GM19395 (cell line): ENCODE results near the gene FAM170B.
A peak's percentile ranks its signal among the peaks of the same experiment; 100 is the strongest.

ENCODE experiments used
- ATAC-seq: cut with Tn5 transposase; IDR thresholded peaks from one replicate; pipeline ENCODE4 v1.9.1; 2021; ENCODE audit warnings: mild to moderate bottlenecking, moderate library complexity; ENCODE audit not compliant: unreplicated experiment

FAM170B gene

GRCh38 chr10:49170632-49171325, 37.0 kb upstream of the FAM170B start:
- ATAC-seq, result no peak

GRCh38 chr10:49169776-49170175, 36.0 kb upstream of the FAM170B start:
- ATAC-seq, result no peak

GRCh38 chr10:49168831-49169500, 35.1 kb upstream of the FAM170B start:
- ATAC-seq, result no peak

- ATAC-seq, result no peak
Observed at GRCh38 chr10:49168171-49168540, 34.3 kb upstream of the FAM170B start.

GRCh38 chr10:49167425-49168170, 33.8 kb upstream of the FAM170B start:
- no peak for ATAC-seq

- no peak for ATAC-seq
Observed at GRCh38 chr10:49166484-49167400, 32.9 kb upstream of the FAM170B start.

GRCh38 chr10:49165821-49166483, 32.1 kb upstream of the FAM170B start:
- no peak for ATAC-seq

- no peak for ATAC-seq
Observed at GRCh38 chr10:49165259-49165658, 31.4 kb upstream of the FAM170B start.

GRCh38 chr10:49164559-49165188, 30.9 kb upstream of the FAM170B start:
- peak; percentile 88 for ATAC-seq

- no peak for ATAC-seq
Observed at GRCh38 chr10:49163741-49164140, 29.9 kb upstream of the FAM170B start.

- no peak for ATAC-seq
Observed at GRCh38 chr10:49162761-49163310, 29.0 kb upstream of the FAM170B start.

- ATAC-seq, result no peak
Observed at GRCh38 chr10:49162063-49162462, 28.2 kb upstream of the FAM170B start.

- no peak for ATAC-seq
Observed at GRCh38 chr10:49161411-49161997, 27.7 kb upstream of the FAM170B start.

GRCh38 chr10:49160814-49161213, 27.0 kb upstream of the FAM170B start:
- ATAC-seq, result no peak

- ATAC-seq, result no peak
Observed at GRCh38 chr10:49160110-49160509, 26.3 kb upstream of the FAM170B start.

GRCh38 chr10:49158915-49159314, 25.1 kb upstream of the FAM170B start:
- ATAC-seq, result no peak

- no peak for ATAC-seq
Observed at GRCh38 chr10:49158404-49158803, 24.6 kb upstream of the FAM170B start.

- ATAC-seq, result no peak
Observed at GRCh38 chr10:49157229-49157628, 23.4 kb upstream of the FAM170B start.

GRCh38 chr10:49154641-49155040, 20.8 kb upstream of the FAM170B start:
- ATAC-seq, result no peak
